HG03558 (cell line): ENCODE results near the gene TPTE.
"Not testable (repeated sequence)": the region's sequence is repeated elsewhere in the genome, so short reads cannot be mapped to it uniquely, and the experiment has no call there.

Experiments used
- ATAC-seq: cut with Tn5 transposase; IDR thresholded peaks from one replicate; pipeline ENCODE4 v1.9.1; 2021; ENCODE audit warnings: moderate number of reproducible peaks; ENCODE audit not compliant: unreplicated experiment; ENCODE audit errors: extremely low read depth

The TPTE gene

GRCh38 chr21:10616061-10616460, 94.7 kb downstream of the TPTE start:
- ATAC-seq = not testable (repeated sequence)

- no peak for ATAC-seq
Measured at GRCh38 chr21:10616535-10616934, 95.2 kb downstream of the TPTE start.

GRCh38 chr21:10617133-10617752, 95.9 kb downstream of the TPTE start:
- not testable (repeated sequence) for ATAC-seq

- ATAC-seq = no peak
Measured at GRCh38 chr21:10627316-10627863, 106.0 kb downstream of the TPTE start.

GRCh38 chr21:10629239-10629638, 107.9 kb downstream of the TPTE start:
- ATAC-seq = not testable (repeated sequence)

GRCh38 chr21:10630829-10631228, 109.4 kb downstream of the TPTE start:
- not testable (repeated sequence) for ATAC-seq

GRCh38 chr21:10631316-10631715, 109.9 kb downstream of the TPTE start:
- ATAC-seq = not testable (repeated sequence)

GRCh38 chr21:10638144-10638543, 116.8 kb downstream of the TPTE start:
- ATAC-seq = not testable (repeated sequence)

- no peak for ATAC-seq
Measured at GRCh38 chr21:10639123-10639522, 117.7 kb downstream of the TPTE start.

GRCh38 chr21:10639746-10640145, 118.4 kb downstream of the TPTE start:
- ATAC-seq = not testable (repeated sequence)

GRCh38 chr21:10640446-10640845, 119.1 kb downstream of the TPTE start:
- no peak for ATAC-seq

GRCh38 chr21:10641107-10641506, 119.7 kb downstream of the TPTE start:
- no peak for ATAC-seq

- not testable (repeated sequence) for ATAC-seq
Measured at GRCh38 chr21:10645667-10646066, 124.3 kb downstream of the TPTE start.

GRCh38 chr21:10649350-10650149, 128.2 kb downstream of the TPTE start:
- not testable (repeated sequence) for ATAC-seq

- not testable (repeated sequence) for ATAC-seq
Measured at GRCh38 chr21:10650297-10650696, 128.9 kb downstream of the TPTE start.
